GM08714 (cell line): ENCODE results near the gene BET1.

Experiments
- H3K4me3 ChIP-seq: fragments of 200-500 bp; sonication (Bioruptor generic); 2 replicates; pipeline ENCODE4 v1.5.1; 2014; ENCODE audit warnings: mild to moderate bottlenecking, low read length, inconsistent platforms
- ZNF274 ChIP-seq: IDR thresholded peaks from 2 replicates; pipeline ENCODE4 v1.6.1; 2012; ENCODE audit warnings: mild to moderate bottlenecking, low read depth, low read length

Gene BET1

DNA sequence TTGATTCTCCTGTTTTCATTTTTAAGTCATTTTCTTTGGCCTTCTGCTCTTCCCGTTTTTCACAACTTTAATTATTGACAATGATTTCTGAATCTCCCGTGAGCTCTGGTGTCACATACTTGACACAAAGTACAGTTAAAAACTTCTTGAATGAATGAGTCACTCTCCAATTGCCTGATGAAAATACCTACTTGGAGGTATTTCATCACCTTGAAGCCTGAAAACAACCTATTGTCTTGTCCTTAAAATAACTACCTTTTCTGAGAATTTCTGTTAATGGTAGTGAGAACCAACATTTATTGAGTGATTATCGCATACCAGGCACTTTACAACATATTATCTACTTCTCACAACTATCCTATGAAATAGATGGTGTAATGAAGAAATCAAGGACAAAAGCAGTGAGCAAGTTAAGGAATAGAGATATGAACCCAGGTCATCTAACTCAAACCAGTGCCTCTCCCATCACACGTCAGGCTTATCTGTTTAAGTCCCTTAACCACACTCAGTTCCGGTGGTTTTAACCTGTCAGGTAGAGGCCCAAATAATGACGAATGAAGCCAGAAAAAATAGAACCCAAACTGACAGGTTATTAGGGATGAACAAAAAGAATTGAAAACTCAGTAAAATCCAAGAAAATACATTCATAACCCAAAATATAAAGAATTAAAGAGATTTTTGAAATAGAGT, 11.6 kb downstream of the BET1 start:
- no peak for TF ChIP-seq ZNF274
- H3K4me3 ChIP-seq = no peak overlapping the region

DNA sequence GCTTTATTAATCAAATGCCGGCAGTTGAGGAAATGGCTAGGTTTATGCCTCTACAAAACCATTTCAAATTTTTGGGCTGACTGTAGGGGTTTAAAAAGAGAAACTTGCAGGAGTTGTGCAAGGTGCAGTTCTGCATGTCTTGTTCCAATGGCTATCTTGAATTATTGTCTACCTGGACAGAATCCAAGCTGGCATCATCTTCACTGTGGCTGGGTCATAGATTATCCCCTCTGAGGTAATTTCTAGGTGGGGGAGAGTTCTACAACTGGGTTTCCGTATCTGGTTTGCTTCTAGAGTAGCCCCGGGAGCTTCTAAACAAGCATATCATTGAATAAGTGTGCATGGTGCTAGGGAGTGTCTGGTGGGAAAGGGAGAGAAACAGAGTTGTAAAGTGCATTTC, 16.9 kb downstream of the BET1 start:
- no peak for TF ChIP-seq ZNF274
- H3K4me3 ChIP-seq = no peak overlapping the region

DNA sequence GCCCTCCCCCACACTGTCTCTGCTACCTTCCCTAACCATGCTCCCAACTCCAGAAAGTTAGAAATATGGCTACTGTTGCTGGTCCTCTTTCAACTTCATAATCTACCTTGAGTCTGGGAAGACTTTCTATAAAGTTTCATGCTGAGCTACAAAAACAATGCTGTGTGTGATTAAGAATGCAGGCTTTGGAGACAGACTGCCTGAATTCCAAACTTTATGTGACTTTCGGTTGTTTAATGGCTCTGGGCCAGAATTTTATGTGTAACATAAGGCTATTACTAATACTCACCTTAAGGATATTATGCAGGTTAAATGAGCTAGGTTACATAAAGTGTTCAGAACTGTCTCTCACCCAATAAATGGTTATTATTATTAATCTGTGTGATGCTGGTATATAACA, 19.1 kb downstream of the BET1 start:
- no peak for TF ChIP-seq ZNF274
- H3K4me3 ChIP-seq = no peak overlapping the region

GRCh38 chr7:93984024-93984423, 20.1 kb downstream of the BET1 start:
- no peak overlapping the region for H3K4me3 ChIP-seq
- no peak for TF ChIP-seq ZNF274

GRCh38 chr7:93981480-93981874, 22.7 kb downstream of the BET1 start:
- H3K4me3 ChIP-seq = no peak overlapping the region
- no peak for TF ChIP-seq ZNF274

- H3K4me3 ChIP-seq = no peak overlapping the region
- no peak for TF ChIP-seq ZNF274
Measured at GRCh38 chr7:93980744-93981479, 23.2 kb downstream of the BET1 start.

DNA sequence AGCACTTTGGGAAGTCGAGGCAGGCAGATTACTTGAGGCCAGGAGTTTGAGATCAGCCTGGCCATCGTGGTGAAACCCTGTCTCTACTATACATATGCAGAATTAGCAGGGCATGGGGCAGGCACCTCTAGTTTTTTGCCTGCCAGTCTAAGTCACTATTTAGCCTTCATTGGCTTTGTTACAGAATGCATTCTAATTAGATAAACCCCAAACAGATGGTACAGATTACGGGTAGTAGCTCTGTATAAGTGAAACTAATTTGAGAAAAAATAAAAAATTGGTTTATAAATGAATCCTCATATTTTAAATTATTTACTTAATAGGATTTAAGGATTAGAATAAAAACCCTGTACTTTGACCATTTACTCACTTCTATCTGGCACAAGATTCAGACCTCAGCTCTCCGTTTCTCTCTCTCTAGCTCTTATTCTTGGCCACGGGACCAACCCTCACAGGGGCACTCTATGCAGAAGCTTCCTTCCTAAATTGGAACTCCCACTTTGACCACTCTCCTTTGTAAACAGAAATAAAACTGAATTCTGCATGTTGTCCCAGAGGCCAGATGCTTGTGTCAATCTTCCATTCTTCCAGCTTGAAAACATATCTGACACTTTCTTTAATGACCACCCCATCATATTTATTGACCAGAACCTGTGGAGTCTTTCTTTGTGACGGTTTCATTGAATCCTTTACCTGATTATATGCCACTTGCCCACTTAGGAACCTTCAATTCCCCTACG, 26.8 kb downstream of the BET1 start:
- H3K4me3 ChIP-seq = no peak overlapping the region
- TF ChIP-seq ZNF274 = no peak

DNA sequence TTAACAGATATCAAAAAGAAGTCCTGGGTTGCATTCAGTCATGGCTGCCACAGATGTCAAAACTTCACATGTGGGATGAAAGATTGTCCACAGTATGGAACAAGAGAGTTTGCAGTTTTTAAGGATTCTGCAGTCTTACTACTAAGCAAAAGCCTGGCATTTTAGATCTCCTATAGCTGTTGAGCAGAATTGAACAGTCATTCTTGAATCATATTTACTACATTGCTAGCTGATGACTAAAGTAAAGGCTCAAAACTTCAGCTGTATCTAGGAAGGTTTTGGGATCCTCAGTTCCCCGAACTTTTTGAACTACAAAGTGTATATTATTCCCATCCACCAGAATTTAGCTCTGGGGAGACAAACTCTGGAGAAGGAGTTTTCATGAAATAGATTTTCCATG, 31.0 kb downstream of the BET1 start:
- no peak for TF ChIP-seq ZNF274
- H3K4me3 ChIP-seq = no peak overlapping the region

GRCh38 chr7:93972029-93972725, 32.0 kb downstream of the BET1 start:
- TF ChIP-seq ZNF274 = no peak
- no peak overlapping the region for H3K4me3 ChIP-seq

DNA sequence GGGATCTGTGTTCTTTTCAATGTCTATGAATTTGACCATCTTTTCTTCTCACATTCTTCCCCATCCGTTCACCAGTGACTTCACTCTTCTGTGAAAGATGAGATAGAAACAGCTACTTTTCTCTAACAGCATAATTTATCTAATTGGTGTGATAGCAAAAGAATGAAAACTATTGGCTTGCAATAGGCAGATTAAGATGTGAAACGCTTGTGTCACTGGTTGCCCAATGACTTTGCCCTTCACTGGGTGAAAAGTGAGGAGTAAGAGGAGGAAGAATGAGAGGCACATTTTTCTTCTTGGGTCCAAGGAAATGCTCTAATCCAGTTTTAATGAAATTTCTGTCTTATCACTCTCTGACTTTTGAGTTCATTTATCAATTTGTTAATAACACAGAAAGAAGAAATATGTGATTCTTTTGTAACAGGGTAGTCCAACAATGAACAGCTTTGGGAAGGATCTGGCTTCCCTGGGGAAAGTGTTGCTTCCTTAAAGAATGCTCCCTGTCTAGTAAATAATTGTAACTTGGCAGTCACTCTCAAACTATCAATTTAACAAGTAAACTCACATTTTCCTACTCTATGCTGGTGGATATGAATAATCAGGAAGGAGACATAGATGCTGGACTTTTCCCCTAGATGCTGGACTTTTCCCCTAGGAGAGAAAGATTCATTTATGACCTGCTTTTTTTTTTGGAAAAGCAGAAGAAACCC, 35.1 kb downstream of the BET1 start:
- H3K4me3 ChIP-seq = no peak overlapping the region
- no peak for TF ChIP-seq ZNF274

- no peak overlapping the region for H3K4me3 ChIP-seq
- TF ChIP-seq ZNF274 = no peak
Measured at GRCh38 chr7:93964813-93965212, 39.3 kb downstream of the BET1 start.

GRCh38 chr7:93964262-93964661, 39.9 kb downstream of the BET1 start:
- TF ChIP-seq ZNF274 = no peak
- no peak overlapping the region for H3K4me3 ChIP-seq

- TF ChIP-seq ZNF274 = no peak
- H3K4me3 ChIP-seq = no peak overlapping the region
Measured at GRCh38 chr7:93960986-93961385, 43.2 kb downstream of the BET1 start.

GRCh38 chr7:93958651-93959050, 45.5 kb downstream of the BET1 start:
- TF ChIP-seq ZNF274 = no peak
- no peak overlapping the region for H3K4me3 ChIP-seq

DNA sequence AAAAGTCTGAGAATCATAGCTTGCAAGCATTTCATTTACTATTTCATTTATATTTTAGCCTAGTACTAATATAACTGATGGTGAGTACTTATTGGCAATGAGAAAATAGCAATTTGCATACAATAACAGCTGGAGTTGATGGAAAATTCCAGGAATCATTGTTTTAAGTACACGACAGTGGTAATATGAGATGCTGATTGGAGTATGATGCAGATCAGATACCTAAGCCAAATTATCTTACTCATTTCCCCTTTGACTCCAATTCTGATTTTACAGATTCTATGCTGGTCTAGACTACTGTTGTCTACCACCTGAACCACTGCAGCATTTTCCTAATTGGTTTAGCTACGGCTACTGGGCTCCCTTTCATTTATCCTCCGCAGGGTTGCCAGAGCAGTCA, 45.9 kb downstream of the BET1 start:
- no peak for TF ChIP-seq ZNF274
- no peak overlapping the region for H3K4me3 ChIP-seq
